MCF 10A (cell line): ENCODE data around the gene CACNA1H. TPM values are rescaled to one million over a fixed set of nuclear protein-coding genes. Genes with fewer than 3 reads are reported as not detected.

Experiments used
- BruUV-seq: library from RNA; stranded (reverse); fragments of 400-500 nt; replicated peaks from 2 replicates; lab custom pipeline; 2021; lab: Mats Ljungman, UMichigan
- CTCF ChIA-PET: fragments of 300-600 bp; sonication (Branson Sonifier 250); formaldehyde crosslinking; extraction: SDS; loops from one replicate; lab custom pipeline; 2021; ENCODE audit warnings: antibody characterized with exemption, inconsistent platforms; lab: Yijun Ruan, JAX
- POLR2A ChIA-PET: fragments of 300-600, 350-650 bp; sonication (Branson Sonifier 250); formaldehyde crosslinking; extraction: SDS; loops from one replicate; lab custom pipeline; 2020; ENCODE audit warnings: antibody characterized with exemption, inconsistent platforms; lab: Yijun Ruan, JAX
- DNase-seq: peaks from one replicate; pipeline ENCODE4 v3.0.0-alpha.2; 2018; ENCODE audit not compliant: unreplicated experiment
- H3K27ac Mint-ChIP-seq: one replicate; pipeline ENCODE4 v1.8.0; 2022; ENCODE audit warnings: mild to moderate bottlenecking, low read depth, mixed read lengths; ENCODE audit not compliant: unreplicated experiment
- H3K27me3 Mint-ChIP-seq: one replicate; pipeline ENCODE4 v1.8.0; 2022; ENCODE audit warnings: mixed read lengths; ENCODE audit not compliant: insufficient read depth, unreplicated experiment
- H3K36me3 Mint-ChIP-seq: one replicate; pipeline ENCODE4 v1.8.0; 2022; ENCODE audit warnings: mild to moderate bottlenecking, moderate library complexity, mixed read lengths; ENCODE audit not compliant: insufficient read depth, unreplicated experiment
- H3K4me1 Mint-ChIP-seq: one replicate; pipeline ENCODE4 v1.8.0; 2022; ENCODE audit warnings: mixed read lengths; ENCODE audit not compliant: insufficient read depth, unreplicated experiment
- H3K4me3 Mint-ChIP-seq: one replicate; pipeline ENCODE4 v1.8.0; 2022; ENCODE audit warnings: mild to moderate bottlenecking, moderate library complexity, mixed read lengths; ENCODE audit not compliant: unreplicated experiment
- H3K9me3 Mint-ChIP-seq: one replicate; pipeline ENCODE4 v1.8.0; 2022; ENCODE audit warnings: mixed read lengths; ENCODE audit not compliant: unreplicated experiment
- CTCF ChIP-seq: fragments of 200-600 bp; IDR thresholded peaks from one replicate; pipeline ENCODE4 v1.8.0; 2022; ENCODE audit warnings: antibody characterized with exemption, mild to moderate bottlenecking; ENCODE audit not compliant: unreplicated experiment
- intact Hi-C: fragments of 100-400 bp; cut with micrococcal nuclease; formaldehyde crosslinking; loops from 2 replicates; pipeline ENCODE4 v1.14.1; 2022
- total RNA-seq: library from RNA; stranded (reverse); gene quantifications from 2 replicates; pipeline ENCODE4 v1.2.3, GENCODE V29; 2022

CACNA1H gene
- total RNA-seq, 1 experiment from 2014 or later: not detected

GRCh38 chr16:1119766-1120576 is 32.9 kb upstream of the CACNA1H start:
- Mint-ChIP-seq H3K36me3 (no peaks in the 10 kb centered on the region), H3K27me3 (no peaks in the 10 kb centered on the region), H3K9me3 (no peaks in the 10 kb centered on the region), H3K4me3 (no peak overlapping the region), H3K4me1 (no peaks in the 10 kb centered on the region), H3K27ac (no peak overlapping the region)
- CTCF ChIA-PET: interaction anchor here (2.2 kb wide), 1 partner anchor 17 kb away, joined by 7 read pairs; no protein-coding TSS in a partner anchor
- intact Hi-C loops: no loop called here
- POLR2A ChIA-PET: no interaction called here
- BruUV-seq: no TSS peak
- TF ChIP-seq CTCF: no peak
- DNase-seq: no peak

DNA sequence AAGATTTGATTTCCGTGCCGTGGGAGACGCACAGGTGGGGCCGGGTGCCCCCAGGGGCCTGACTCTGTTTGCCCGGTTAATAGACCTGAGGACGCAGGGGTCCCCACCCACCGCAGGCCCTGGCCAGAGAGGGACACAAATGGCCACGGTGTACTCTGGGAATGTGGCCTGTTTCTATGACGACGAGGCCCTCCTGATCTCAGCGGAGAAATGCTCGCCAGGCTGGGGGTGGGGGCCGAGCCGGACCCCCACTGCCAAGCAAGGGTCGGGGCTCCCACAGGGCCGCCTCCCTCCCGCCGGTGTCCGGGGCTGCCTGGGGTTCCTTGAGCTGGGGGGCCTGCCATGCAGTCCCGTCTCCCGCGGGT is 32.3 kb upstream of the CACNA1H start:
- Mint-ChIP-seq H3K9me3 (no peaks in the 10 kb centered on the region), H3K27ac (no peak overlapping the region), H3K4me1 (no peaks in the 10 kb centered on the region), H3K36me3 (no peaks in the 10 kb centered on the region), H3K4me3 (no peak overlapping the region), H3K27me3 (no peaks in the 10 kb centered on the region)
- CTCF ChIA-PET: interaction anchor here (2.2 kb wide), 1 partner anchor 17 kb away, joined by 7 read pairs; no protein-coding TSS in a partner anchor
- TF ChIP-seq CTCF: no peak
- no peak for DNase-seq
- no TSS peak for BruUV-seq
- intact Hi-C loops: no loop called here
- POLR2A ChIA-PET: no interaction called here

GRCh38 chr16:1121009-1121408 is 31.9 kb upstream of the CACNA1H start:
- Mint-ChIP-seq H3K27ac (no peak overlapping the region), H3K36me3 (no peaks in the 10 kb centered on the region), H3K4me3 (no peak overlapping the region), H3K27me3 (no peaks in the 10 kb centered on the region), H3K9me3 (no peaks in the 10 kb centered on the region), H3K4me1 (no peaks in the 10 kb centered on the region)
- BruUV-seq: no TSS peak
- no peak for DNase-seq
- intact Hi-C loops: no loop called here
- no peak for TF ChIP-seq CTCF
- POLR2A ChIA-PET: no interaction called here
- CTCF ChIA-PET: interaction anchor here (0.7 kb wide), 1 partner anchor 276 kb away, joined by 3 read pairs; no protein-coding TSS in a partner anchor

GRCh38 chr16:1121601-1122397 is 31.1 kb upstream of the CACNA1H start:
- ChIA-PET POLR2A (interaction anchor here (0.7 kb wide), 1 partner anchor 13 kb away, joined by 4 read pairs; no protein-coding TSS in a partner anchor), CTCF (interaction anchor here (0.6 to 0.7 kb wide), 2 partner anchors 223 to 276 kb away, joined by 3 read pairs; no protein-coding TSS in a partner anchor)
- no peaks in the 10 kb centered on the region for H3K27me3 Mint-ChIP-seq
- intact Hi-C loops: no loop called here
- TF ChIP-seq CTCF: no peak
- H3K36me3 Mint-ChIP-seq: no peaks in the 10 kb centered on the region
- no peaks in the 10 kb centered on the region for H3K9me3 Mint-ChIP-seq
- BruUV-seq: no TSS peak
- no peak for DNase-seq
- H3K4me1 Mint-ChIP-seq: no peaks in the 10 kb centered on the region
- H3K4me3 Mint-ChIP-seq: no peak overlapping the region
- no peak overlapping the region for H3K27ac Mint-ChIP-seq
